ENCODE measurements around the gene TKTL1. TPM values are rescaled to one million over a fixed set of nuclear protein-coding genes. Genes with fewer than 3 reads are reported as not detected.

The TKTL1 gene
- total RNA-seq, 2 experiments from 2014 or later, result 0.06 to 0.78 TPM

DNA sequence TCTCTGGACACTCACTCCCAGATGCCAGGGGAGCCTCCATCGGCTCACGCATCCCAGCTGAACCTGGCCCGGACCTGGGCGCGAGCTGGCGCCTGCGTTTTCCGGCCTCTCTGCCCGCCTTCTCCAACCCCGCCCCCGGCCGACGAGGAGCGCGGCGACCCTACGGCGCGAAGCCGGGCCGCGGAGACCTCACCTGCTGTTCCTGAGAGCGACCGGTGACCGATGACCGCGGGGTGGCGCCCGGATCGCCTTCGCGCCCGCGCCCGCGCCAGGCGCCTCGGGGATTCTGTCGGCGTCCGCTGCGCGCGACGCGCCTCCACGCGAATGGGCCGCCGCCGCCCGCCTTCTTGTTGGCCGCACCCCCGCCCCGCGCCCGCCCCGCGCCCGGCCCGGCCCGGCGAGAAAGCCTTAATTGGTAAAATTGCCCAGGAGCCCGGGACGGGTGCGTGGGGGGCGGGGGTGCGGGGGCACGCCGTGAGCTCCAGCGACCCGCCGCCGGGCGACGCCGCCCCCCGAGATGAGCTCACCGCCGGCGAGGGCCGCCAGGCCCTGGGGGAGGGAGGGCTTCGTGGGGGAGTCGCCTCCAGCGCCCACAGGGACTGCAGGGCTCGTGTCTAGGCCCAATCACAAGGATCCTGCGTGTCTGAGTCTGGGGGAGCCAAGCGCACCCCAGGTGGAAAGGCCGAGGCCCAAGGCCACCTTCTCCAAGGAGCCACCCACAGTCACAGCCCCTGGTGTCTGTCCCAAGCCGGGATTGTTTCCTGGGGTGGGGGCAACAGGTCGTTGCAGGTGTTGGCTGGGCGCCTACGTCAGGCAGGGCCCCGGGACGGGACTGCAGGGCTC, 78.9 kb downstream of the TKTL1 start, which contains the start of gene FLNA:
FLNA (minus strand) TSS at position 322 of the 843 bp plus-strand sequence. CDS start 3,389 bp downstream, outside the sequence.
- peak within 1 kb of the TSS; percentile 66 for H2AFZ ChIP-seq (ENCODE audit: low read length)

GRCh38 chrX:154375156-154375504, 79.5 kb downstream of the TKTL1 start:
- intact Hi-C loops (cut with micrococcal nuclease; ENCODE audit: unreplicated experiment), result loop anchor here (2.0 to 10.0 kb wide), 2 partner anchors 54 to 450 kb away; partner anchors contain the start of gene ARHGAP4
- no TSS peak for BruUV-seq (replicated peaks)
- POLR2A ChIA-PET, result interaction anchor here (0.6 kb wide), 1 partner anchor 135 kb away, joined by 4 read pairs; no protein-coding TSS in a partner anchor
- CTCF ChIA-PET (ENCODE audit: unreplicated experiment), result no interaction called here
- Histone ChIP-seq H4K20me1 (ENCODE audit: insufficient read depth, low read length) (no peaks in the 10 kb centered on the region), H3K4me3 (ENCODE audit: low read depth, low read length, poor library complexity, severe bottlenecking) (no peak overlapping the region), H3K9me3 (ENCODE audit: low read length) (no peaks in the 10 kb centered on the region), H3K79me2 (ENCODE audit: insufficient read depth, low read depth, low read length) (peaks cover 11% of the 10 kb centered on the region), H3K9me2 (ENCODE audit: insufficient read depth, low read length) (no peaks in the 10 kb centered on the region), H3K27ac (ENCODE audit: low read depth, low read length, poor library complexity, severe bottlenecking) (no peak overlapping the region), H2AFZ (ENCODE audit: low read length) (peak overlapping the region; percentile 66), H3K36me3 (ENCODE audit: insufficient read depth, low read length) (no peaks in the 10 kb centered on the region), H3K4me2 (ENCODE audit: low read length) (peak overlapping the region; percentile 36; the same call in 1 of the 2 replicates), H3K4me1 (ENCODE audit: insufficient read depth, low read length, poor library complexity, severe bottlenecking) (peaks cover 39% of the 10 kb centered on the region)
- TF ChIP-seq EZH2phosphoT487 (IDR thresholded peaks at IDR 0.05; ENCODE audit: borderline replicate concordance, low read depth, low read length), result no peak
- no peak for TF ChIP-seq CTCF (conservative IDR thresholded peaks at IDR 0.05; ENCODE audit: low read length)
- DNase-seq (ENCODE audit: low spot score), result no peak

More for the DNA sequence above, 78.9 kb downstream of the TKTL1 start, which contains the start of gene FLNA:
- no peaks in the 10 kb centered on the region for H3K9me3 ChIP-seq (ENCODE audit: low read length)
- 0 out of 2 replicates have a peak, but pooled peaks cover 3% of the 10 kb centered on the region for H4K20me1 ChIP-seq (ENCODE audit: insufficient read depth, low read length)
- H3K27ac ChIP-seq (ENCODE audit: low read depth, low read length, poor library complexity, severe bottlenecking), result no peak within 1 kb of the TSS
- peaks cover 11% of the 10 kb centered on the region for H3K79me2 ChIP-seq (ENCODE audit: insufficient read depth, low read depth, low read length)
- DNase-seq (ENCODE audit: low spot score), result no peak
- POLR2A ChIA-PET, result no interaction called here
- intact Hi-C loops (cut with micrococcal nuclease; ENCODE audit: unreplicated experiment), result loop anchor here (2.0 to 10.0 kb wide), 2 partner anchors 54 to 450 kb away; partner anchors contain the start of gene ARHGAP4
- H3K4me1 ChIP-seq (ENCODE audit: insufficient read depth, low read length, poor library complexity, severe bottlenecking), result peaks cover 36% of the 10 kb centered on the region
- peak within 1 kb of the TSS; percentile 51 for H3K4me2 ChIP-seq (ENCODE audit: low read length)
- H3K36me3 ChIP-seq (ENCODE audit: insufficient read depth, low read length), result no peaks in the 10 kb centered on the region
- BruUV-seq (replicated peaks), result no TSS peak
- H3K9me2 ChIP-seq (ENCODE audit: insufficient read depth, low read length), result no peaks in the 10 kb centered on the region
- TF ChIP-seq EZH2phosphoT487 (IDR thresholded peaks at IDR 0.05; ENCODE audit: borderline replicate concordance, low read depth, low read length), result no peak
- TF ChIP-seq CTCF (conservative IDR thresholded peaks at IDR 0.05; ENCODE audit: low read length), result peak; percentile 22; the same call in 1 of the 2 replicates
- no peak within 1 kb of the TSS for H3K4me3 ChIP-seq (ENCODE audit: low read depth, low read length, poor library complexity, severe bottlenecking)
- CTCF ChIA-PET (ENCODE audit: unreplicated experiment), result no interaction called here
